OCI-LY3 (cell line): ENCODE measurements around the gene TNFAIP8L3.

Source experiments
- H2AFZ ChIP-seq: fragments of 200-600, 300-600 bp; shearing (Covaris generic); 2 replicates; pipeline ENCODE4 v1.6.0; 2014; ENCODE audit warnings: antibody characterized with exemption, low read depth, low read length
- H3K27ac ChIP-seq: fragments of 200-600, 300-600 bp; sonication (generic); 2 replicates; pipeline ENCODE4 v1.5.1; 2014; ENCODE audit warnings: mild to moderate bottlenecking, low read length, moderate library complexity, mixed read lengths
- H3K27me3 ChIP-seq: fragments of 200-600, 300-600 bp; sonication (generic); 2 replicates; pipeline ENCODE4 v1.6.1; 2014; ENCODE audit warnings: low read depth, low read length, mixed read lengths
- H3K36me3 ChIP-seq: fragments of 200-600, 300-600 bp; sonication (generic); replicated peaks from 2 replicates; pipeline ENCODE3; 2014; ENCODE audit warnings: low read depth, low read length, mixed read lengths
- H3K4me1 ChIP-seq: fragments of 300-600, 200-600 bp; sonication (generic); 2 replicates; pipeline ENCODE4 v1.6.1; 2014; ENCODE audit warnings: low read length, mixed read lengths
- H3K4me2 ChIP-seq: fragments of 200-600, 300-600 bp; sonication (generic); 2 replicates; pipeline ENCODE4 v1.6.1; 2014; ENCODE audit warnings: low read length, mixed read lengths
- H3K4me3 ChIP-seq: fragments of 300-600, 200-600 bp; sonication (generic); 2 replicates; pipeline ENCODE4 v1.5.1; 2014; ENCODE audit warnings: antibody characterized with exemption, mild to moderate bottlenecking, low read length, moderate library complexity
- H3K79me2 ChIP-seq: fragments of 300-600, 200-600 bp; shearing (Covaris generic); 2 replicates; pipeline ENCODE4 v1.6.1; 2014; ENCODE audit warnings: mild to moderate bottlenecking, low read length, mixed read lengths
- H3K9ac ChIP-seq: fragments of 300-600, 200-600 bp; shearing (Covaris generic); 2 replicates; pipeline ENCODE4 v1.6.0; 2014; ENCODE audit warnings: mild to moderate bottlenecking, low read length, moderate library complexity
- H3K9me3 ChIP-seq: fragments of 200-600, 300-600 bp; shearing (Covaris generic); 2 replicates; pipeline ENCODE4 v1.6.1; 2014; ENCODE audit warnings: low read length, mixed read lengths; ENCODE audit not compliant: insufficient read depth
- H4K20me1 ChIP-seq: fragments of 200-600, 300-600 bp; sonication (generic); 2 replicates; pipeline ENCODE4 v1.6.1; 2016; ENCODE audit warnings: low read length, mixed read lengths; ENCODE audit not compliant: insufficient read depth
- EZH2phosphoT487 ChIP-seq: fragments of 200-600 bp; shearing (Covaris generic); IDR thresholded peaks from 2 replicates; pipeline ENCODE4 v1.6.1; 2018; ENCODE audit warnings: antibody characterized with exemption, mixed run types, low read depth
- TF ChIP-seq, protein P1 (sequence below): fragments of 200-600, 300-600 bp; sonication (generic); IDR thresholded peaks from 2 replicates; pipeline ENCODE4 v1.5.1; 2014; ENCODE audit warnings: antibody characterized with exemption, low read length, low read depth

The TNFAIP8L3 gene

GRCh38 chr15:51069983-51070382, 24.7 kb downstream of the TNFAIP8L3 start:
- Histone ChIP-seq H3K79me2 (no peaks in the 10 kb centered on the region), H4K20me1 (no peaks in the 10 kb centered on the region), H3K4me1 (peaks cover 10% of the 10 kb centered on the region), H3K9me3 (no peaks in the 10 kb centered on the region), H2AFZ (no peak overlapping the region), H3K9ac (no peak overlapping the region), H3K27me3 (no peaks in the 10 kb centered on the region), H3K36me3 (no peaks in the 10 kb centered on the region), H3K4me3 (no peak overlapping the region), H3K27ac (no peak overlapping the region), H3K4me2 (no peak overlapping the region)
- TF ChIP-seq, protein P1, sequence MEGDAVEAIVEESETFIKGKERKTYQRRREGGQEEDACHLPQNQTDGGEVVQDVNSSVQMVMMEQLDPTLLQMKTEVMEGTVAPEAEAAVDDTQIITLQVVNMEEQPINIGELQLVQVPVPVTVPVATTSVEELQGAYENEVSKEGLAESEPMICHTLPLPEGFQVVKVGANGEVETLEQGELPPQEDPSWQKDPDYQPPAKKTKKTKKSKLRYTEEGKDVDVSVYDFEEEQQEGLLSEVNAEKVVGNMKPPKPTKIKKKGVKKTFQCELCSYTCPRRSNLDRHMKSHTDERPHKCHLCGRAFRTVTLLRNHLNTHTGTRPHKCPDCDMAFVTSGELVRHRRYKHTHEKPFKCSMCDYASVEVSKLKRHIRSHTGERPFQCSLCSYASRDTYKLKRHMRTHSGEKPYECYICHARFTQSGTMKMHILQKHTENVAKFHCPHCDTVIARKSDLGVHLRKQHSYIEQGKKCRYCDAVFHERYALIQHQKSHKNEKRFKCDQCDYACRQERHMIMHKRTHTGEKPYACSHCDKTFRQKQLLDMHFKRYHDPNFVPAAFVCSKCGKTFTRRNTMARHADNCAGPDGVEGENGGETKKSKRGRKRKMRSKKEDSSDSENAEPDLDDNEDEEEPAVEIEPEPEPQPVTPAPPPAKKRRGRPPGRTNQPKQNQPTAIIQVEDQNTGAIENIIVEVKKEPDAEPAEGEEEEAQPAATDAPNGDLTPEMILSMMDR: no peak
- TF ChIP-seq EZH2phosphoT487: no peak

DNA sequence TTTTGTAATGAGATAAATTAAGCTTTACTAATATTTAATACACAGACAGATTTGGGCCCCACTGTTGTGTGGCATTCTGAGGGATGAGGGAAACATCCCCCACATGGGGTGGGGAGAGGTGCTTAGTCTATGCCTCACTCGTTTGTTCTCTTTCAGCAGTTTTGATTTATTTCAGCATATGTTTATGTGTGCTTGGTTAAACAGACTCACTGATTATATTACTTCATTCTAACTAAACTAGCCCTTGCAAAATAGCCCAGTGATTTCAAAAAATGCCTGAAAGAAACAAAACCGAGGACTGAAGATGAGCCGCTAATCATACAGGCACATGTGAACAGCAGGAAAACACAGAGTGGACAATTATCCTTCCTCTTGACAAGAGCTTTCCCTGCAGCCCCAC, 27.2 kb downstream of the TNFAIP8L3 start:
- H3K4me3 ChIP-seq: no peak overlapping the region
- no peaks in the 10 kb centered on the region for H3K36me3 ChIP-seq
- H4K20me1 ChIP-seq: no peaks in the 10 kb centered on the region
- H2AFZ ChIP-seq: no peak overlapping the region
- H3K4me1 ChIP-seq: peaks cover 16% of the 10 kb centered on the region
- TF ChIP-seq, protein P1: no peak
- TF ChIP-seq EZH2phosphoT487: no peak
- no peak overlapping the region for H3K9ac ChIP-seq
- H3K27me3 ChIP-seq: no peaks in the 10 kb centered on the region
- no peak overlapping the region for H3K27ac ChIP-seq
- H3K79me2 ChIP-seq: no peaks in the 10 kb centered on the region
- H3K9me3 ChIP-seq: no peaks in the 10 kb centered on the region
- no peak overlapping the region for H3K4me2 ChIP-seq

- Histone ChIP-seq H3K36me3 (no peaks in the 10 kb centered on the region), H3K79me2 (no peaks in the 10 kb centered on the region), H2AFZ (no peak overlapping the region), H3K27me3 (no peaks in the 10 kb centered on the region), H4K20me1 (no peaks in the 10 kb centered on the region), H3K9ac (no peak overlapping the region), H3K4me1 (peaks cover 19% of the 10 kb centered on the region), H3K9me3 (no peaks in the 10 kb centered on the region), H3K27ac (no peak overlapping the region), H3K4me2 (no peak overlapping the region), H3K4me3 (no peak overlapping the region)
- TF ChIP-seq, protein P1: no peak
- no peak for TF ChIP-seq EZH2phosphoT487
These were observed 28.9 kb downstream of the TNFAIP8L3 start for GRCh38 chr15:51065781-51066180.

GRCh38 chr15:51065261-51065660, 29.4 kb downstream of the TNFAIP8L3 start:
- TF ChIP-seq, protein P1: no peak
- no peak for TF ChIP-seq EZH2phosphoT487
- Histone ChIP-seq H3K4me3 (no peak overlapping the region), H4K20me1 (no peaks in the 10 kb centered on the region), H3K9me3 (no peaks in the 10 kb centered on the region), H3K36me3 (no peaks in the 10 kb centered on the region), H3K79me2 (no peaks in the 10 kb centered on the region), H3K27ac (no peak overlapping the region), H2AFZ (no peak overlapping the region), H3K4me1 (peaks cover 19% of the 10 kb centered on the region), H3K4me2 (no peak overlapping the region), H3K9ac (no peak overlapping the region), H3K27me3 (no peaks in the 10 kb centered on the region)
